GM19238 (cell line): ENCODE measurements around the gene RNF180.
"Not testable (repeated sequence)": the region's sequence is repeated elsewhere in the genome, so short reads cannot be mapped to it uniquely, and the experiment has no call there.

Experiments used
- DNase-seq: peaks from one replicate; pipeline ENCODE4 v3.0.0; 2011; ENCODE audit warnings: low spot score; ENCODE audit not compliant: insufficient read length

Gene RNF180

GRCh38 chr5:64176301-64176700 is 10.7 kb downstream of the RNF180 start:
- no peak for DNase-seq

- DNase-seq, result no peak
Measured at GRCh38 chr5:64180661-64181343, 15.2 kb downstream of the RNF180 start.

DNA sequence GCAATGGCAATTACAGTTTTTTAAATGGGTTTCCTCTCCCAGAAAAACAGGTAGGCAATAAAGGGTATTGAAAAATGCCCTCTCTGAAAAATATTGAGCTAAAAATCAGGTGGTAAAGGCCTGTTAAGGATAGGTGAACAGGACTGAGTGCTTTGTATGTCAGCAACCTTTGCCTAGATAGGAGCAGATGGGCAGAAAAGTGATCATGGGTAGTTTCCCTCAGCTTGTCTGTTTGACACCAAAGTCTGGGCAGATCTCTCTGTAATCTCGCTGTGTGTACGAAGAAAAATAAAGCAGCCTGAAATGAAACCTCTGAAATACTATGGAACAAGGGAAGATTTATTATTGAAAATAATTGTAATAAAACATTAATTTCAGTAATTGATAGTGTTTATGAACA is 15.8 kb downstream of the RNF180 start:
- DNase-seq, result no peak

DNA sequence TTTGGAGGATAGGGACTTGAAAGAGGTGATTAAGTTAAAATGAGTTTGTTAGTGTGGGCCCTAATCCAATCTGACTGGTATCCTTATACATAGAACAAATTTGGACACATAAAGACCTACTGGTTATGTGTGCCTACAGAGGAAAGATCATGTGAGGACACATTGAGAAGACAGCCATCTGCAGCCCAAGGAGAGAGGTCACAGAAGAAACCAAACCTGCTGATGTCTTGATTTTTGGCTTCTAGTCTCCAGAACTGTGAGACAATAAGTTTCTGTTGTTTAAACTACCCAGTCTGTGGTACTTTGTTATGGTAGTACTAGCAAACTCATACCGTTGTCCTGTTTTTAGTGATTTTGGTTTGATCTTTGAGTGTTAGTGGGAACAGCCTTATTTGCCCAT is 18.3 kb downstream of the RNF180 start:
- no peak for DNase-seq

- no peak for DNase-seq
Measured at GRCh38 chr5:64184832-64185231, 19.2 kb downstream of the RNF180 start.

DNA sequence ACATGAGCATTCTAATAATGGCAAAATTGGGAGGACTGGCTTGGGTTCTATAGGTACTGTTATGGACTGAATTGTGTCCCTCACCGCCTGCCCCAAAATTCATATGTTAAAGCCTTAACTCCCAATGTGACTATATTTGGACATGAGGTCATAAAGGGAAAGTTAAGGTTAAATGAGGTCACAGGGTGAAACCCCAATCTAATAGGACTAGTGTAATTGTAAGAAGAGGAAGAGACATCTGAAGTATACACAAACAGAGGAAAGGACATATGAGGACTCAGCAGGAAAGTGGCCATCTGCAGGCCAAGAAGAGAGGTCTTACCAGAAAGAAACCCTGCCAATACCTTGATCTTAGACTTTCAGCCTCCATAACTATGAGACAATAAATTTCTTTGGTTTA is 23.1 kb downstream of the RNF180 start:
- DNase-seq, result no peak

GRCh38 chr5:64190562-64191306 is 25.1 kb downstream of the RNF180 start:
- DNase-seq, result no peak

DNA sequence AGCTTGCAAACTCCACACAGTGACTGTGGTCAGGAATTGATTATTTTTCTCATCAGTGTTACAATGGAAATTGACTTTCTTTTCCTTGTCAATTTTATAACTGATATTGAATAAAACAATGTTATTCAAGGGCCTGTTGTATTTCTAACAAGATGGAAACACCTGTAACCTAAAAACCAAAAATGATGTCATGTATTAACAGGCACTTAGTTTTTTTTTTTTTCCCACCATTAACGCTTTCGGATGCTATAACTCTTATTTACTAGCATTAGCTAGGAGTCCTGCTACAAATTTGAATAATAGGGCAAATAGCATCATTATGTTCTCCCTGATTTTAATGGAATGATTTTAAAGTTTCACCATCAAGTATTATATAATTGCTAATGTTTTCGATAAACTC is 30.3 kb downstream of the RNF180 start:
- DNase-seq, result no peak

- no peak for DNase-seq
Measured at GRCh38 chr5:64199425-64199824, 33.8 kb downstream of the RNF180 start.

DNA sequence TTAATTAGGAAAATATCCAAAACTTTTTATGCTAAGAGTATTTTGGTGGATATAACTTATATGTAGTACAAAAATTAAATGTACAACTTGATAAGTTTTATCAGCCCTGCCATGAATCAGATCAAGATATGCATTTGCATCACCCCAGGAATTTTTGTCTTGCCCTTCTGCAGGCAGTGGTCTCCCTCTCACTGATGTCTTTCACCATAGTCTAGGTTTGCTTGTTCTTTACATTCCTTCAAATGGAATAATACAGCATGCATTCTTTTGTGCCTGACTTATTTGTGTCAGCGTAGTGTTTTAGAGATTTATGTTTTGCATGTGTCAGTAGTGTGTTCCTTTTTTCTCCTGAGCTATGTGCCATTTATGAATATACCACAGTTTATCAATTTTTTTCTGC is 36.4 kb downstream of the RNF180 start:
- no peak for DNase-seq

GRCh38 chr5:64206653-64207052 is 41.0 kb downstream of the RNF180 start:
- no peak for DNase-seq

- no peak for DNase-seq
Measured at GRCh38 chr5:64207978-64208377, 42.3 kb downstream of the RNF180 start.

DNA sequence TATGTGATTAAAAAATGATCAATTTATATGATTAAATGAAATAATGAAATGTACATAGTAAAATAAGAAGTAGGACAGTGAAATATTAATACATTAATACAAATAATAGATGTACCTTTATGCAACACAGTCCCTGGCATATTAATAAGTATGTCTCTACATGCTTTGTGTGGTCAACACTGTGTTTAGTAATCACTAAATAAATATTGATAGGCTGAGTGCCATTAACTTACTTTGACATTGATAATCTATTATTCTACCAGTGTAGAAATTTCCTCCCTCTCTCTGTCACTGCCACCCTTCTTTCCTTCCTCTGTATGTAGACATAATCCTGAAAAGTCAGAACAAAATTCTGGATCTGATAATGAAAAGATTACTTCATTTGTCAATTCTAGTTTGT is 43.7 kb downstream of the RNF180 start:
- DNase-seq, result no peak

GRCh38 chr5:64210866-64211265 is 45.2 kb downstream of the RNF180 start:
- no peak for DNase-seq

- no peak for DNase-seq
Measured at GRCh38 chr5:64213011-64213410, 47.4 kb downstream of the RNF180 start.

- DNase-seq, result no peak
Measured at GRCh38 chr5:64213531-64213930, 47.9 kb downstream of the RNF180 start.

- no peak for DNase-seq
Measured at GRCh38 chr5:64214132-64214531, 48.5 kb downstream of the RNF180 start.

- DNase-seq, result no peak
Measured at GRCh38 chr5:64221911-64222310, 56.3 kb downstream of the RNF180 start.

DNA sequence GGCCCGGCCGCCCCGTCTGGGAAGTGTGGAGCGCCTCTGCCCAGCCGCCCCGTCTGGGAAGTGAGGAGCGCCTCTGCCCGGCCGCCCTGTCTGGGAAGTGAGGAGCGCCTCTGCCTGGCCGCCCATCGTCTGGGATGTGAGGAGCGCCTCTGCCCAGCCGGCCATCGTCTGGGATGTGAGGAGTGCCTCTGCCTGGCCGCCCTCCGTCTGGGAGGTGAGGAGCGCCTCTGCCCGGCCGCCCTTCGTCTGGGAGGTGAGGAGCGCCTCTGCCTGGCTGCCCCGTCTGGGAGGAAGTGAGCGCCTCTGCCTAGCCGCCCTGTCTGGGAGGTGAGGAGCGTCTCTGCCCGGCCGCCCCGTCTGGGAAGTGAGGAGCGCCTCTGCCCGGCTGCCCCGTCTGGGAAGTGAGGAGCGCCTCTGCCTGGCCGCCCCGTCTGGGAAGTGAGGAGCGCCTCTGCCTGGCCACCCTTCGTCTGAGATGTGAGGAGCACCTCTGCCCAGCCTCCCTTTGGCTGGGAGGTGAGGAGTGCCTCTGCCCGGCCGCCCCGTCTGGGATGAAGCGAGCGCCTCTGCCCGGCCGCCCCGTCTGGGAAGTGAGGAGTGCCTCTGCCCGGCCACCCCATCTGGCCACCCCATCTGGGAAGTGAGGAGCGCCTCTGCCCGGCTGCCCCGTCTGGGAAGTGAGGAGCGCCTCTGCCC is 59.8 kb downstream of the RNF180 start:
- DNase-seq, result not testable (repeated sequence)

- not testable (repeated sequence) for DNase-seq
Measured at GRCh38 chr5:64227131-64227537, 61.5 kb downstream of the RNF180 start.

- peak; percentile 10 for DNase-seq
Measured at GRCh38 chr5:64229163-64229774, 63.6 kb downstream of the RNF180 start.

DNA sequence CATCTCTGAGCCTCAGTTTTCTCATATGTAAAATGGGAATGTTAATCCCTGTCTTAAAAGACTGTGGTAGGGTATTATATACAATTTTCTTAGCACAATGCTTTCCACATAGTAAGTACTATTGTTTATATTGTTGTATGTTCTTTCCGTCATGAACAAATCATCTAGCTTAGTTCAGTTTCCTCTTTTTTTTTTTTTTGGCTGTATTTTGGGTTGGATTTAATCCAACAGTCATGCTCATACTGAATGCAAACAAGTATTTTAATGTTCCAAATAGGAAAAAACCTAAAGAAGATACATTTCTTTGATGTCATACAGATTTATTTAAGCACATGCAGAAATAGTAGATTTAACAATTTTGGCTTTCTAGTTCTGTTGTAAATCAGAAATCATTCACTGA is 95.1 kb downstream of the RNF180 start:
- no peak for DNase-seq
